ENCODE measurements around the gene RAB28. TPM values are rescaled to one million over a fixed set of nuclear protein-coding genes. Genes with fewer than 3 reads are reported as not detected.

RAB28 gene
- total and polyA plus RNA-seq, 2 of the 8 experiments (the other 6 are each of a cell fraction or from before 2014, with no cell fraction given) = 16.0 to 18.7 TPM

- TF ChIP-seq RFX5 (IDR thresholded peaks at IDR 0.05; ENCODE audit: borderline replicate concordance, low read depth, low read length) (no peak), RAD21 (IDR thresholded peaks at IDR 0.05 in 1 of 2, conservative IDR thresholded peaks at IDR 0.05 in 1 of 2; ENCODE audit: low read depth in 2 of 2, low read length in 2 of 2) (no peak), SIN3A (conservative IDR thresholded peaks at IDR 0.05 in 1 of 2, IDR thresholded peaks at IDR 0.05 in 1 of 2; ENCODE audit: low read depth in 1 of 2, low read length in 2 of 2) (0 out of 4 replicates have a peak, but pooled peaks of 1 of the 2 experiments have one; percentile 29), BACH1 (IDR thresholded peaks at IDR 0.05; ENCODE audit: low read length) (no peak), RBBP5 (IDR thresholded peaks at IDR 0.05; ENCODE audit: borderline replicate concordance, low read depth, low read length) (no peak), CBX8 (IDR thresholded peaks at IDR 0.05; ENCODE audit: borderline replicate concordance, low read depth, low read length) (no peak), HDAC2 (IDR thresholded peaks at IDR 0.05; ENCODE audit: borderline replicate concordance in 1 of 2, low read depth in 2 of 2, low read length in 2 of 2) (no peak), HDAC6 (IDR thresholded peaks at IDR 0.05; ENCODE audit: low read depth, low read length) (no peak), TEAD4 (IDR thresholded peaks at IDR 0.05; ENCODE audit: low read depth, low read length) (peak; percentile 59; the same call in 1 of the 2 replicates), RNF2 (IDR thresholded peaks at IDR 0.05; ENCODE audit: borderline replicate concordance, low read depth, low read length, missing control alignments, poor library complexity, severe bottlenecking) (no peak), KDM1A (IDR thresholded peaks at IDR 0.05; ENCODE audit: borderline replicate concordance, low read length) (no peak), SP4 (IDR thresholded peaks at IDR 0.05; ENCODE audit: low read length) (no peak), TCF12 (IDR thresholded peaks at IDR 0.05; ENCODE audit: low read depth, low read length) (no peak), ATF2 (IDR thresholded peaks at IDR 0.05; ENCODE audit: low read length) (no peak), TAF1 (IDR thresholded peaks at IDR 0.05; ENCODE audit: low read depth, low read length) (peak; percentile 95), CHD2 (IDR thresholded peaks at IDR 0.05; ENCODE audit: low read length) (no peak), KDM4A (IDR thresholded peaks at IDR 0.05; ENCODE audit: low read depth, low read length, severe bottlenecking) (no peak), POLR2A (IDR thresholded peaks at IDR 0.05; ENCODE audit: control extremely low read depth in 1 of 2, low read depth in 2 of 2, low read length in 2 of 2) (peak in 1 of 2 experiments; percentile 24), SUZ12 (IDR thresholded peaks at IDR 0.05; ENCODE audit: low read length) (no peak), SIRT6 (IDR thresholded peaks at IDR 0.05; ENCODE audit: low read length) (no peak), EZH2 (IDR thresholded peaks at IDR 0.05; ENCODE audit: low read depth, low read length, severe bottlenecking) (no peak), CEBPB (IDR thresholded peaks at IDR 0.05; ENCODE audit: low read depth, low read length) (no peak), MAX (IDR thresholded peaks at IDR 0.05) (no peak)
Measured at GRCh38 chr4:13484122-13484748, at the start of gene RAB28 (continued).

Data from H1 (cell line).